Measurements from ENCODE around the gene INTS1. TPM values are rescaled to one million over a fixed set of nuclear protein-coding genes. Genes with fewer than 3 reads are reported as not detected.

Gene INTS1
- total RNA-seq, 1 experiment from 2014 or later: 161 TPM

- TF ChIP-seq USF2 (CRISPR knock-in tag; IDR thresholded peaks at IDR 0.05): no peak
- peak; percentile 17; the same call in 1 of the 2 replicates for TF ChIP-seq GABPB1 (CRISPR knock-in tag; IDR thresholded peaks at IDR 0.05)
- DNase-seq (ENCODE audit: low spot score) (peak; percentile 71), ATAC-seq (peak; percentile 67)
- Mint-ChIP-seq H3K36me3 (no peaks in the 10 kb centered on the region), H3K4me1 (peaks cover 28% of the 10 kb centered on the region), H3K27me3 (ENCODE audit: low read depth) (no peaks in the 10 kb centered on the region), H3K27ac (peak overlapping the region; percentile 59), H3K4me3 (no peak overlapping the region), H3K9me3 (no peaks in the 10 kb centered on the region)
- POLR2A ChIA-PET: no interaction called here
- CTCF ChIA-PET: interaction anchor here (0.5 to 3.0 kb wide), 4 partner anchors 19 to 112 kb away, joined by 3 to 20 read pairs (median 6); partner anchors contain the start of gene TMEM184A
These were observed 32.8 kb upstream of the INTS1 start for GRCh38 chr7:1536743-1537534.

- TF ChIP-seq ZNF423 (CRISPR knock-in tag; IDR thresholded peaks at IDR 0.05) (no peak), MLX (CRISPR knock-in tag; IDR thresholded peaks at IDR 0.05) (no peak), FOXJ3 (CRISPR knock-in tag; IDR thresholded peaks at IDR 0.05; ENCODE audit: borderline replicate concordance) (no peak), FOXP1 (CRISPR knock-in tag; IDR thresholded peaks at IDR 0.05; ENCODE audit: borderline replicate concordance) (no peak), SMAD3 (CRISPR knock-in tag; IDR thresholded peaks at IDR 0.05; ENCODE audit: borderline replicate concordance) (no peak), ATF1 (CRISPR knock-in tag; IDR thresholded peaks at IDR 0.05) (no peak), ZNF425 (CRISPR knock-in tag; conservative IDR thresholded peaks at IDR 0.05) (no peak), CREM (CRISPR knock-in tag; IDR thresholded peaks at IDR 0.05) (no peak), MYBL2 (CRISPR knock-in tag; IDR thresholded peaks at IDR 0.05) (no peak), ATF2 (CRISPR knock-in tag; IDR thresholded peaks at IDR 0.05; ENCODE audit: borderline replicate concordance, low read depth) (no peak), GABPB1 (CRISPR knock-in tag; IDR thresholded peaks at IDR 0.05) (no peak), GTF2I (CRISPR knock-in tag; conservative IDR thresholded peaks at IDR 0.05) (no peak), USF1 (CRISPR knock-in tag; IDR thresholded peaks at IDR 0.05) (no peak), ATF6 (CRISPR knock-in tag; IDR thresholded peaks at IDR 0.05) (no peak)
- DNase-seq (ENCODE audit: low spot score) (no peak), ATAC-seq (no peak)
- Mint-ChIP-seq H3K27me3 (ENCODE audit: low read depth) (no peaks in the 10 kb centered on the region), H3K27ac (peak overlapping the region; percentile 59), H3K4me1 (peaks cover 34% of the 10 kb centered on the region), H3K4me3 (no peak overlapping the region), H3K9me3 (no peaks in the 10 kb centered on the region), H3K36me3 (no peaks in the 10 kb centered on the region)
- POLR2A ChIA-PET: no interaction called here
- CTCF ChIA-PET: interaction anchor here (2.1 to 3.0 kb wide), 2 partner anchors 20 to 62 kb away, joined by 8 to 20 read pairs; partner anchors contain the start of gene TMEM184A
These were observed 32.2 kb upstream of the INTS1 start for GRCh38 chr7:1536455-1536742.
